Neural cell (in vitro differentiated cells): ENCODE results near the gene ABHD2. TPM values are rescaled to one million over a fixed set of nuclear protein-coding genes. Genes with fewer than 3 reads are reported as not detected.

Source experiments
- H2AFZ ChIP-seq: fragments of 200-600, 300-800 bp; sonication (generic), shearing (Covaris generic); 2 replicates; pipeline ENCODE4 v1.6.0; 2014; ENCODE audit warnings: low read depth, mild to moderate bottlenecking, antibody characterized with exemption, low read length, moderate library complexity
- H3F3A ChIP-seq: fragments of 200-600 bp; shearing (Covaris generic); 2 replicates; pipeline ENCODE4 v1.6.1; 2016; ENCODE audit warnings: mild to moderate bottlenecking, moderate library complexity, mixed read lengths, antibody characterized with exemption, low read length; ENCODE audit not compliant: insufficient read depth, poor library complexity, severe bottlenecking
- H3K27ac ChIP-seq: fragments of 200-600, 300-800 bp; sonication (generic), shearing (Covaris generic); 2 replicates; pipeline ENCODE4 v1.5.1; 2014; ENCODE audit warnings: mild to moderate bottlenecking, low read length, moderate library complexity
- H3K27me3 ChIP-seq: fragments of 300-800, 200-600 bp; sonication (generic), shearing (Covaris generic); 2 replicates; pipeline ENCODE4 v1.6.0; 2014; ENCODE audit warnings: mild to moderate bottlenecking, low read depth, low read length, moderate library complexity; ENCODE audit not compliant: insufficient read depth
- H3K36me3 ChIP-seq: fragments of 300-800, 200-600 bp; sonication (generic), shearing (Covaris generic); 2 replicates; pipeline ENCODE4 v1.5.1; 2014; ENCODE audit warnings: mild to moderate bottlenecking, antibody characterized with exemption, low read length, moderate library complexity; ENCODE audit not compliant: insufficient read depth
- H3K4me2 ChIP-seq: fragments of 300-800, 200-600 bp; sonication (generic), shearing (Covaris generic); 2 replicates; pipeline ENCODE4 v1.6.0; 2014; ENCODE audit warnings: mild to moderate bottlenecking, low read length
- H3K4me3 ChIP-seq: fragments of 300-800, 200-600 bp; sonication (generic), shearing (Covaris generic); 2 replicates; pipeline ENCODE4 v1.5.1; 2014; ENCODE audit warnings: mild to moderate bottlenecking, low read length, moderate library complexity
- H3K79me2 ChIP-seq: fragments of 200-600 bp; shearing (Covaris generic); replicated peaks from 2 replicates; pipeline ENCODE4 v1.6.0; 2014; ENCODE audit warnings: mild to moderate bottlenecking, low read length, moderate library complexity; ENCODE audit not compliant: insufficient read depth
- H3K9ac ChIP-seq: fragments of 300-800, 200-600 bp; sonication (generic), shearing (Covaris generic); 2 replicates; pipeline ENCODE4 v1.6.1; 2016; ENCODE audit warnings: mild to moderate bottlenecking, low read length, mixed read lengths
- H3K9me2 ChIP-seq: fragments of 200-600 bp; shearing (Covaris generic); 2 replicates; pipeline ENCODE4 v1.6.1; 2016; ENCODE audit warnings: mild to moderate bottlenecking, low read length, mixed read lengths; ENCODE audit not compliant: insufficient read depth
- H3K9me3 ChIP-seq: fragments of 200-600, 300-800 bp; sonication (generic), shearing (Covaris generic); 2 replicates; pipeline ENCODE4 v1.6.1; 2016; ENCODE audit warnings: mild to moderate bottlenecking, mixed run types, low read length, moderate library complexity, mixed read lengths
- H4K20me1 ChIP-seq: fragments of 200-600 bp; shearing (Covaris generic); 2 replicates; pipeline ENCODE4 v1.6.1; 2016; ENCODE audit warnings: mild to moderate bottlenecking, mixed run types; ENCODE audit not compliant: insufficient read depth
- CTCF ChIP-seq: fragments of 450-650 bp; IDR thresholded peaks from 2 replicates; pipeline ENCODE4 v1.5.1; 2014; ENCODE audit warnings: antibody characterized with exemption, mild to moderate bottlenecking, moderate library complexity; ENCODE audit not compliant: poor library complexity, severe bottlenecking
- EP300 ChIP-seq: fragments of 450-650 bp; conservative IDR thresholded peaks from 2 replicates; pipeline ENCODE4 v1.6.1; 2014; ENCODE audit warnings: antibody characterized with exemption, mild to moderate bottlenecking, moderate library complexity; ENCODE audit not compliant: poor library complexity, severe bottlenecking
- EZH2 ChIP-seq: fragments of 200-600, 300-800 bp; shearing (Covaris generic), sonication (generic); IDR thresholded peaks from 2 replicates; pipeline ENCODE4 v1.6.1; 2014; ENCODE audit warnings: antibody characterized with exemption, low read length, borderline replicate concordance, mild to moderate bottlenecking; ENCODE audit not compliant: insufficient read depth, poor library complexity, severe bottlenecking
- MXI1 ChIP-seq: fragments of 450-650 bp; conservative IDR thresholded peaks from 2 replicates; pipeline ENCODE4 v1.6.1; 2014; ENCODE audit warnings: antibody characterized with exemption, mild to moderate bottlenecking; ENCODE audit not compliant: poor library complexity, severe bottlenecking
- POLR2AphosphoS5 ChIP-seq: IDR thresholded peaks from 2 replicates; pipeline ENCODE4 v1.6.1; 2012
- RAD21 ChIP-seq: fragments of 450-650 bp; conservative IDR thresholded peaks from 2 replicates; pipeline ENCODE4 v1.6.1; 2014; ENCODE audit warnings: antibody characterized with exemption, mild to moderate bottlenecking, moderate library complexity
- REST ChIP-seq: IDR thresholded peaks from 2 replicates; pipeline ENCODE4 v1.6.1; 2012; ENCODE audit warnings: borderline replicate concordance
- SMC3 ChIP-seq: fragments of 450-650 bp; conservative IDR thresholded peaks from 2 replicates; pipeline ENCODE4 v1.6.1; 2014; ENCODE audit warnings: antibody characterized with exemption, mild to moderate bottlenecking, moderate library complexity; ENCODE audit not compliant: poor library complexity
- TAF1 ChIP-seq: IDR thresholded peaks from 2 replicates; pipeline ENCODE4 v1.6.1; 2012; ENCODE audit warnings: low read depth
- polyA plus RNA-seq: library from polyadenylated mRNA; depleted of rRNA; stranded (reverse); fragments of >200 nt; gene quantifications from 2 replicates; pipeline ENCODE4 v1.2.3, GENCODE V29; 2014

ABHD2 gene
- polyA plus RNA-seq, 1 donor from 2014 or later, result 19.0 TPM

- no peaks in the 10 kb centered on the region for H3K9me3 ChIP-seq
- no peaks in the 10 kb centered on the region for H3K36me3 ChIP-seq
- TF ChIP-seq REST (no peak), EP300 (no peak), CTCF (no peak), TAF1 (no peak), MXI1 (no peak), EZH2 (no peak), POLR2AphosphoS5 (no peak), RAD21 (no peak), SMC3 (no peak)
Measured at GRCh38 chr15:89225588-89225987, 137.3 kb downstream of the ABHD2 start.

GRCh38 chr15:89226359-89227221 lies 138.3 kb downstream of the ABHD2 start:
- Histone ChIP-seq H3K9me2 (no peaks in the 10 kb centered on the region), H3F3A (no peaks in the 10 kb centered on the region), H3K9me3 (no peaks in the 10 kb centered on the region), H3K36me3 (no peaks in the 10 kb centered on the region), H2AFZ (no peak overlapping the region), H4K20me1 (no peaks in the 10 kb centered on the region), H3K4me3 (no peak overlapping the region), H3K4me2 (no peak overlapping the region), H3K9ac (no peak overlapping the region), H3K27ac (no peak overlapping the region), H3K79me2 (no peaks in the 10 kb centered on the region), H3K27me3 (no peaks in the 10 kb centered on the region)
- TF ChIP-seq POLR2AphosphoS5 (no peak), RAD21 (no peak), TAF1 (no peak), MXI1 (no peak), EZH2 (no peak), EP300 (no peak), CTCF (no peak), SMC3 (no peak), REST (no peak)

More at GRCh38 chr15:89225588-89225987, 137.3 kb downstream of the ABHD2 start:
- H3K9me2 ChIP-seq, result no peaks in the 10 kb centered on the region
- no peak overlapping the region for H3K4me3 ChIP-seq
- no peak overlapping the region for H3K27ac ChIP-seq
- no peak overlapping the region for H3K4me2 ChIP-seq
- H3K27me3 ChIP-seq, result no peaks in the 10 kb centered on the region
- no peak overlapping the region for H2AFZ ChIP-seq
- H4K20me1 ChIP-seq, result no peaks in the 10 kb centered on the region
- H3K9ac ChIP-seq, result no peak overlapping the region
- no peaks in the 10 kb centered on the region for H3F3A ChIP-seq
- H3K79me2 ChIP-seq, result no peaks in the 10 kb centered on the region
